NB4 (cell line): Measurements from ENCODE around the gene TOMM5.

Source experiments
- DNase-seq: peaks from one replicate; pipeline ENCODE4 v3.0.0; 2010; ENCODE audit warnings: low read depth
- H3K4me3 ChIP-seq: one replicate; pipeline ENCODE4 v1.5.1; 2011; ENCODE audit warnings: mild to moderate bottlenecking, low read depth, low read length, moderate library complexity
- MYC ChIP-seq: IDR thresholded peaks from 2 replicates; pipeline ENCODE4 v1.6.1; 2011; ENCODE audit warnings: low read depth, low read length
- POLR2A ChIP-seq: IDR thresholded peaks from 2 replicates; pipeline ENCODE4 v1.6.1; 2011; ENCODE audit warnings: mild to moderate bottlenecking; ENCODE audit not compliant: insufficient read length; ENCODE audit errors: extremely low read depth
- TF ChIP-seq, protein P1 (sequence below): IDR thresholded peaks from one replicate; pipeline ENCODE4 v1.5.1; 2012; ENCODE audit warnings: low read depth, low read length
- TF ChIP-seq, protein P2 (sequence below): IDR thresholded peaks from 2 replicates; pipeline ENCODE4 v1.6.1; 2011; ENCODE audit warnings: low read depth, low read length

TOMM5 gene

DNA sequence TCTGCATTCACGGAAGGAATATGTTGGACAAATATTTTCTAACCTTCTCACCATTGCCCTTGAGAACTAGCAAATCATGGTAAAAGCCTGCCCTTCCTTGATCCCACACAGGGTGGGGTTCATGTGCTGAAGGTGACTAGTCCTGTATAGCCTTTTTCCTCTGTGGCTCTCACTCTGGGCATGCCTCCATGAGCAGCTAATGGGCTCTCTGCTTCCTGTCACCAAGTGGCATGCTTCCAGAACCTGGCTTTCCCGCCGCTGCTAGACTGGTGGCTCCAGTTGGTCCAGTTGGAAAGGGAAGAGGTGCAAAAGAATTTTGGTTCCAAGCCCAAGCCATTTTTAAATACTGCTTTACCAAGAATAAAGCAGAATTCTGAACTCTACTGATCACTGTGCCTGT is 51.8 kb downstream of the TOMM5 start:
- DNase-seq = no peak
- no peak for TF ChIP-seq POLR2A
- TF ChIP-seq, protein P1, sequence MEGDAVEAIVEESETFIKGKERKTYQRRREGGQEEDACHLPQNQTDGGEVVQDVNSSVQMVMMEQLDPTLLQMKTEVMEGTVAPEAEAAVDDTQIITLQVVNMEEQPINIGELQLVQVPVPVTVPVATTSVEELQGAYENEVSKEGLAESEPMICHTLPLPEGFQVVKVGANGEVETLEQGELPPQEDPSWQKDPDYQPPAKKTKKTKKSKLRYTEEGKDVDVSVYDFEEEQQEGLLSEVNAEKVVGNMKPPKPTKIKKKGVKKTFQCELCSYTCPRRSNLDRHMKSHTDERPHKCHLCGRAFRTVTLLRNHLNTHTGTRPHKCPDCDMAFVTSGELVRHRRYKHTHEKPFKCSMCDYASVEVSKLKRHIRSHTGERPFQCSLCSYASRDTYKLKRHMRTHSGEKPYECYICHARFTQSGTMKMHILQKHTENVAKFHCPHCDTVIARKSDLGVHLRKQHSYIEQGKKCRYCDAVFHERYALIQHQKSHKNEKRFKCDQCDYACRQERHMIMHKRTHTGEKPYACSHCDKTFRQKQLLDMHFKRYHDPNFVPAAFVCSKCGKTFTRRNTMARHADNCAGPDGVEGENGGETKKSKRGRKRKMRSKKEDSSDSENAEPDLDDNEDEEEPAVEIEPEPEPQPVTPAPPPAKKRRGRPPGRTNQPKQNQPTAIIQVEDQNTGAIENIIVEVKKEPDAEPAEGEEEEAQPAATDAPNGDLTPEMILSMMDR = no peak
- TF ChIP-seq, protein P2, sequence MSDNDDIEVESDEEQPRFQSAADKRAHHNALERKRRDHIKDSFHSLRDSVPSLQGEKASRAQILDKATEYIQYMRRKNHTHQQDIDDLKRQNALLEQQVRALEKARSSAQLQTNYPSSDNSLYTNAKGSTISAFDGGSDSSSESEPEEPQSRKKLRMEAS = no peak
- no peak for TF ChIP-seq MYC
- H3K4me3 ChIP-seq = no peak overlapping the region

DNA sequence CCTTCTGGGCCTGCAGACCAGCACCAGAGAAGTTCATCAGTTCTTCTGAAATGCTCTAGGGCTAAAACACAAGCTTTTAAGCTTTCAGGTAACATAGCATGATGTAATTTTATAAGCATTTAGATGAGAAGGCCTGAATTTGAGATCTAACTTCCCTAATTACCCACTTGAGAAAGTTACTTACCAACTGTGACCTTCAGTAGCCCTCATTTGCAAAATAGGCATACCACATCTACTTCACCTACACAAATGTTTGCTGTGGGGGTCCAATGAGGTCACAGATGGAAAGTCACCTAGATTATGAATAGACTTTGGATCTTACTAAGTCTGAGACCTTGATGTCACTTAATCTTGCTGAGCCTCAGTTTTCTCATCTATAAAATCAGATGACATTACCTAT is 52.8 kb downstream of the TOMM5 start:
- TF ChIP-seq, protein P1 = no peak
- TF ChIP-seq MYC (no peak), POLR2A (no peak)
- TF ChIP-seq, protein P2 = no peak
- DNase-seq = no peak
- no peak overlapping the region for H3K4me3 ChIP-seq
